Caco-2 (cell line): ENCODE results near the gene GDF3. TPM values are rescaled to one million over a fixed set of nuclear protein-coding genes. Genes with fewer than 3 reads are reported as not detected.
A peak's percentile ranks its signal among the peaks of the same experiment; 100 is the strongest.

ENCODE experiments used
- BruUV-seq: library from RNA; stranded (reverse); fragments of 400-500 nt; replicated peaks from 2 replicates; lab custom pipeline; 2021; lab: Mats Ljungman, UMichigan
- CTCF ChIA-PET: fragments of 300-600 bp; sonication (Branson Sonifier 250); formaldehyde crosslinking; loops from one replicate; lab custom pipeline; 2022; ENCODE audit warnings: antibody characterized with exemption; lab: Charles Lee
- POLR2A ChIA-PET: fragments of 300-600 bp; sonication (Branson Sonifier 250); formaldehyde crosslinking; loops from one replicate; lab custom pipeline; 2022; ENCODE audit warnings: antibody characterized with exemption; lab: Charles Lee
- DNase-seq, 2 experiments: peaks; one replicate each; pipeline versions ENCODE4 v3.0.0 to v3.0.0-alpha.2; 2020 to 2022
- H3K27me3 ChIP-seq: replicated peaks from 2 replicates; pipeline ENCODE4 v1.6.0; 2011; ENCODE audit warnings: low read length; ENCODE audit not compliant: control insufficient read depth, insufficient read depth
- H3K36me3 ChIP-seq: 2 replicates; pipeline ENCODE4 v1.5.1; 2011; ENCODE audit warnings: low read length; ENCODE audit not compliant: control insufficient read depth, insufficient read depth
- H3K4me1 ChIP-seq: fragments of 250-450 bp; sonication (Bioruptor Pico); 2 replicates; pipeline ENCODE4 v1.5.1; 2020; ENCODE audit warnings: mild to moderate bottlenecking
- H3K4me3 ChIP-seq: 2 replicates; pipeline ENCODE4 v1.5.1; 2011; ENCODE audit warnings: low read depth, mild to moderate bottlenecking, control low read depth, low read length
- H3K9me3 ChIP-seq: fragments of 250-450 bp; sonication (Bioruptor Pico); 2 replicates; pipeline ENCODE4 v1.5.1; 2020; ENCODE audit warnings: mild to moderate bottlenecking, moderate library complexity
- H3K27ac Mint-ChIP-seq: one replicate; pipeline ENCODE4 v1.8.0; 2022; ENCODE audit warnings: mixed read lengths; ENCODE audit not compliant: unreplicated experiment
- H3K27me3 Mint-ChIP-seq: one replicate; pipeline ENCODE4 v1.8.0; 2022; ENCODE audit warnings: mixed read lengths; ENCODE audit not compliant: insufficient read depth, unreplicated experiment
- H3K36me3 Mint-ChIP-seq: one replicate; pipeline ENCODE4 v1.8.0; 2022; ENCODE audit warnings: mild to moderate bottlenecking, mixed read lengths; ENCODE audit not compliant: insufficient read depth, unreplicated experiment
- H3K4me1 Mint-ChIP-seq: one replicate; pipeline ENCODE4 v1.8.0; 2022; ENCODE audit warnings: low read depth, mixed read lengths; ENCODE audit not compliant: unreplicated experiment
- H3K4me3 Mint-ChIP-seq: one replicate; pipeline ENCODE4 v1.8.0; 2022; ENCODE audit warnings: mild to moderate bottlenecking, moderate library complexity, mixed read lengths; ENCODE audit not compliant: unreplicated experiment
- H3K9me3 Mint-ChIP-seq: one replicate; pipeline ENCODE4 v1.8.0; 2022; ENCODE audit warnings: mixed read lengths; ENCODE audit not compliant: unreplicated experiment
- CTCF ChIP-seq, 2 experiments: fragments of 200-600 bp in 1 of 2; IDR thresholded peaks; 1 replicate in 1 of 2; 2 replicates in 1 of 2; pipeline versions ENCODE4 v1.5.1 to v1.8.0; 2011 to 2022; ENCODE audit warnings: antibody characterized with exemption in 1 of 2, control low read depth in 1 of 2, inconsistent platforms in 1 of 2, low read depth in 1 of 2, low read length in 1 of 2, mild to moderate bottlenecking in 1 of 2, moderate library complexity in 1 of 2; ENCODE audit not compliant: insufficient read depth in 1 of 2, severe bottlenecking in 1 of 2, unreplicated experiment in 1 of 2
- intact Hi-C: fragments of 100-400 bp; cut with micrococcal nuclease; formaldehyde crosslinking; loops from one replicate; pipeline ENCODE4 v1.10.0; 2022; ENCODE audit not compliant: unreplicated experiment
- total RNA-seq: library from RNA; stranded (reverse); gene quantifications from 2 replicates; pipeline ENCODE4 v1.2.3, GENCODE V29; 2022

GDF3 gene
- total RNA-seq, 1 experiment from 2014 or later: 0.41 TPM

GRCh38 chr12:7647071-7647470 lies 48.5 kb downstream of the GDF3 start:
- DNase-seq: no peak
- H3K4me1 Mint-ChIP-seq: peaks cover 30% of the 10 kb centered on the region
- intact Hi-C loops: no loop called here
- peaks cover 6% of the 10 kb centered on the region for H3K36me3 Mint-ChIP-seq
- Histone ChIP-seq H3K36me3 (no peaks in the 10 kb centered on the region), H3K9me3 (no peaks in the 10 kb centered on the region; the same call in 1 of the 2 replicates), H3K4me1 (peaks cover 28% of the 10 kb centered on the region), H3K4me3 (no peak overlapping the region), H3K27me3 (no peaks in the 10 kb centered on the region)
- no peaks in the 10 kb centered on the region for H3K27me3 Mint-ChIP-seq
- H3K9me3 Mint-ChIP-seq: no peaks in the 10 kb centered on the region
- no TSS peak for BruUV-seq
- no peak overlapping the region for H3K4me3 Mint-ChIP-seq
- H3K27ac Mint-ChIP-seq: no peak overlapping the region
- POLR2A ChIA-PET: interaction anchor here (0.5 kb wide), 1 partner anchor 284 kb away, joined by 8 read pairs; no protein-coding TSS in a partner anchor
- no peak for TF ChIP-seq CTCF (IDR thresholded peaks at IDR 0.05; ENCODE audit: insufficient read depth in 1 of 2, low read depth in 1 of 2, low read length in 1 of 2, severe bottlenecking in 1 of 2, unreplicated experiment in 1 of 2)
- CTCF ChIA-PET: interaction anchor here (0.6 to 0.9 kb wide), 2 partner anchors 13 to 159 kb away, joined by 3 read pairs; no protein-coding TSS in a partner anchor

- H3K4me3 ChIP-seq: no peak overlapping the region
- no TSS peak for BruUV-seq
- ChIA-PET POLR2A (no interaction called here), CTCF (no interaction called here)
- intact Hi-C loops: no loop called here
- H3K9me3 ChIP-seq: no peaks in the 10 kb centered on the region; the same call in 1 of the 2 replicates
- no peak overlapping the region for H3K4me3 Mint-ChIP-seq
- DNase-seq: no peak
- peaks cover 35% of the 10 kb centered on the region for H3K4me1 ChIP-seq
- no peaks in the 10 kb centered on the region for H3K9me3 Mint-ChIP-seq
- H3K4me1 Mint-ChIP-seq: peaks cover 37% of the 10 kb centered on the region
- no peaks in the 10 kb centered on the region for H3K36me3 ChIP-seq
- no peaks in the 10 kb centered on the region for H3K27me3 Mint-ChIP-seq
- H3K27me3 ChIP-seq: no peaks in the 10 kb centered on the region
- H3K36me3 Mint-ChIP-seq: peaks cover 6% of the 10 kb centered on the region
- H3K27ac Mint-ChIP-seq: no peak overlapping the region
- TF ChIP-seq CTCF (IDR thresholded peaks at IDR 0.05; ENCODE audit: insufficient read depth in 1 of 2, low read depth in 1 of 2, low read length in 1 of 2, severe bottlenecking in 1 of 2, unreplicated experiment in 1 of 2): no peak
Observed at GRCh38 chr12:7646178-7646475, 49.4 kb downstream of the GDF3 start.

- H3K36me3 ChIP-seq: no peaks in the 10 kb centered on the region
- ChIA-PET CTCF (no interaction called here), POLR2A (no interaction called here)
- TF ChIP-seq CTCF (IDR thresholded peaks at IDR 0.05; ENCODE audit: insufficient read depth in 1 of 2, low read depth in 1 of 2, low read length in 1 of 2, severe bottlenecking in 1 of 2, unreplicated experiment in 1 of 2): peak; percentile 91 to 94
- Mint-ChIP-seq H3K27ac (no peak overlapping the region), H3K36me3 (peaks cover 6% of the 10 kb centered on the region), H3K9me3 (no peaks in the 10 kb centered on the region), H3K4me1 (peaks cover 37% of the 10 kb centered on the region), H3K4me3 (no peak overlapping the region), H3K27me3 (no peaks in the 10 kb centered on the region)
- H3K9me3 ChIP-seq: no peaks in the 10 kb centered on the region; the same call in 1 of the 2 replicates
- H3K4me1 ChIP-seq: peaks cover 35% of the 10 kb centered on the region
- peak in 1 of 2 experiments; percentile 48 for DNase-seq
- no peak overlapping the region for H3K4me3 ChIP-seq
- H3K27me3 ChIP-seq: no peaks in the 10 kb centered on the region
- intact Hi-C loops: loop anchor here (1.0 kb wide), 2 partner anchors 22 to 162 kb away; no protein-coding TSS in a partner anchor
- no TSS peak for BruUV-seq
Observed at GRCh38 chr12:7645395-7646177, 50.0 kb downstream of the GDF3 start.
